Measurements from ENCODE around the gene ADSS1. TPM values are rescaled to one million over a fixed set of nuclear protein-coding genes. Genes with fewer than 3 reads are reported as not detected.
"Not testable (repeated sequence)": the region's sequence is repeated elsewhere in the genome, so short reads cannot be mapped to it uniquely, and the experiment has no call there.

ADSS1 gene
- total RNA-seq, 1 experiment from 2014 or later = 10.0 TPM

DNA sequence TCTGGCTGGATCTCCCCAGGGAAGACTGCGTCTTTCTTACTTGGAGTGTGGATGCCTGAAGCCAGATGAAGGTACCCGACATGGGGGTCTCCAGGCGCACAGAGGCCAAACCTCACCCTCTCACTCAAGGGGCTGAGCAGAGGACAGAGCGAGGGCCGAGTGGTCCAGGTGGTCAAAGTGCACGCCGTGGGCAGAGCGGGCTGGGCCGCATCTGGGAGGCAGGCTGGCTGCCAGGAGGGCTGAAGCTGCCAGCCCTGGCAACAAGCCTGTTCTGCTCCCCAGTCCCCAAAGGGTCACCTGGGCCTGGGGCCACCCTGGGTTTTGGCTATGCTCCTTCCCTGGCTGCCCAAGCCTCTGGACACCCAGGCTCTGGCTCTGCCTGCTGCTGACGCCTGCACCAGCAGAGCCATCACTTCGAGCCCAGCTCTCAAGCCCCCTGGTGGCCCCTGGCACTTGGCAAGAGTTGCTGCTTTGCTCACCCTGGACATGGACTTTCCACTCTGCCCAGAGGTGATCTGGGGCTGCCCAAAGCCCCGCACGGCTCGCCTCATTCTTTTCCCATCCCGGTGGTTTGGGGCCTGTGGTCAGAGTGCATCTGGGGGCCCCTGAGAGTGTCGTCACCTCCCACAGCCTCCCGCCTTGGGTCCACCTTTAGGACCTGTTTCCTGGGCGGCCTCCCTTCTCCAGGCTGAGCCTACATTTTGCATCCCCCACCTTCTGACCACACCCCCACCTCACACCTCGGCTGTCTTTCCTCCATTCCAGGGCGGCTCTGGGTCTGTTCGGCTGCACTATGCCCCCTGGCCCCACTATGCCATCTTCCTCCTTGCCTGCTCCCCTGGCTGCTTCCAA lies 2.8 kb downstream of the ADSS1 start (continued):
- TF ChIP-seq, protein P1, sequence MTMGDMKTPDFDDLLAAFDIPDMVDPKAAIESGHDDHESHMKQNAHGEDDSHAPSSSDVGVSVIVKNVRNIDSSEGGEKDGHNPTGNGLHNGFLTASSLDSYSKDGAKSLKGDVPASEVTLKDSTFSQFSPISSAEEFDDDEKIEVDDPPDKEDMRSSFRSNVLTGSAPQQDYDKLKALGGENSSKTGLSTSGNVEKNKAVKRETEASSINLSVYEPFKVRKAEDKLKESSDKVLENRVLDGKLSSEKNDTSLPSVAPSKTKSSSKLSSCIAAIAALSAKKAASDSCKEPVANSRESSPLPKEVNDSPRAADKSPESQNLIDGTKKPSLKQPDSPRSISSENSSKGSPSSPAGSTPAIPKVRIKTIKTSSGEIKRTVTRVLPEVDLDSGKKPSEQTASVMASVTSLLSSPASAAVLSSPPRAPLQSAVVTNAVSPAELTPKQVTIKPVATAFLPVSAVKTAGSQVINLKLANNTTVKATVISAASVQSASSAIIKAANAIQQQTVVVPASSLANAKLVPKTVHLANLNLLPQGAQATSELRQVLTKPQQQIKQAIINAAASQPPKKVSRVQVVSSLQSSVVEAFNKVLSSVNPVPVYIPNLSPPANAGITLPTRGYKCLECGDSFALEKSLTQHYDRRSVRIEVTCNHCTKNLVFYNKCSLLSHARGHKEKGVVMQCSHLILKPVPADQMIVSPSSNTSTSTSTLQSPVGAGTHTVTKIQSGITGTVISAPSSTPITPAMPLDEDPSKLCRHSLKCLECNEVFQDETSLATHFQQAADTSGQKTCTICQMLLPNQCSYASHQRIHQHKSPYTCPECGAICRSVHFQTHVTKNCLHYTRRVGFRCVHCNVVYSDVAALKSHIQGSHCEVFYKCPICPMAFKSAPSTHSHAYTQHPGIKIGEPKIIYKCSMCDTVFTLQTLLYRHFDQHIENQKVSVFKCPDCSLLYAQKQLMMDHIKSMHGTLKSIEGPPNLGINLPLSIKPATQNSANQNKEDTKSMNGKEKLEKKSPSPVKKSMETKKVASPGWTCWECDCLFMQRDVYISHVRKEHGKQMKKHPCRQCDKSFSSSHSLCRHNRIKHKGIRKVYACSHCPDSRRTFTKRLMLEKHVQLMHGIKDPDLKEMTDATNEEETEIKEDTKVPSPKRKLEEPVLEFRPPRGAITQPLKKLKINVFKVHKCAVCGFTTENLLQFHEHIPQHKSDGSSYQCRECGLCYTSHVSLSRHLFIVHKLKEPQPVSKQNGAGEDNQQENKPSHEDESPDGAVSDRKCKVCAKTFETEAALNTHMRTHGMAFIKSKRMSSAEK (CRISPR knock-in tag; IDR thresholded peaks at IDR 0.05; ENCODE audit: borderline replicate concordance) = no peak

- CTCF ChIA-PET = interaction anchor here (0.6 to 1.8 kb wide), 3 partner anchors 8 to 651 kb away, joined by 4 to 9 read pairs (median 4); no protein-coding TSS in a partner anchor
Observed at GRCh38 chr14:104728631-104729030, 4.6 kb downstream of the ADSS1 start.

GRCh38 chr14:104729176-104729834 lies 5.3 kb downstream of the ADSS1 start:
- H3K9me3 Mint-ChIP-seq; H3K27me3 Mint-ChIP-seq (ENCODE audit: low read depth); H3K4me3 Mint-ChIP-seq; H3K4me1 Mint-ChIP-seq; H3K36me3 Mint-ChIP-seq; POLR2A ChIA-PET; DNase-seq (ENCODE audit: low spot score); ATAC-seq: not testable (repeated sequence)
- H3K27ac Mint-ChIP-seq = peak overlapping the region; percentile 32; the same call in 1 of the 2 replicates
- CTCF ChIA-PET = interaction anchor here (1.6 to 1.8 kb wide), 2 partner anchors 8 to 39 kb away, joined by 4 to 9 read pairs; no protein-coding TSS in a partner anchor

More at GRCh38 chr14:104728631-104729030, 4.6 kb downstream of the ADSS1 start:
- ATAC-seq = no peak
- Mint-ChIP-seq H3K9me3 (no peaks in the 10 kb centered on the region), H3K27me3 (ENCODE audit: low read depth) (peaks cover 3% of the 10 kb centered on the region; the same call in 1 of the 2 replicates), H3K27ac (no peak overlapping the region), H3K4me3 (no peak overlapping the region), H3K36me3 (no peaks in the 10 kb centered on the region), H3K4me1 (peaks cover 5% of the 10 kb centered on the region)
- POLR2A ChIA-PET = no interaction called here
- no peak for DNase-seq (ENCODE audit: low spot score)
- no peak for TF ChIP-seq ZNF396 (CRISPR knock-in tag; IDR thresholded peaks at IDR 0.05; ENCODE audit: borderline replicate concordance)

- H3K4me1 Mint-ChIP-seq = peaks cover 5% of the 10 kb centered on the region
- peaks cover 3% of the 10 kb centered on the region; the same call in 1 of the 2 replicates for H3K27me3 Mint-ChIP-seq (ENCODE audit: low read depth)
- ATAC-seq (no peak), DNase-seq (ENCODE audit: low spot score) (no peak)
- ChIA-PET CTCF (no interaction called here), POLR2A (no interaction called here)
- no peaks in the 10 kb centered on the region for H3K36me3 Mint-ChIP-seq
- H3K9me3 Mint-ChIP-seq = no peaks in the 10 kb centered on the region
- no peak overlapping the region for H3K4me3 Mint-ChIP-seq
- TF ChIP-seq JAZF1 (CRISPR knock-in tag; IDR thresholded peaks at IDR 0.05) (no peak), ETV6 (CRISPR knock-in tag; IDR thresholded peaks at IDR 0.05) (no peak), E2F5 (CRISPR knock-in tag; IDR thresholded peaks at IDR 0.05) (no peak), NFATC4 (CRISPR knock-in tag; IDR thresholded peaks at IDR 0.05) (no peak), OVOL2 (CRISPR knock-in tag; IDR thresholded peaks at IDR 0.05; ENCODE audit: borderline replicate concordance) (no peak), ZNF425 (CRISPR knock-in tag; conservative IDR thresholded peaks at IDR 0.05) (no peak), ZNF396 (CRISPR knock-in tag; IDR thresholded peaks at IDR 0.05; ENCODE audit: borderline replicate concordance) (no peak), CBFB (CRISPR knock-in tag; IDR thresholded peaks at IDR 0.05; ENCODE audit: low read depth) (no peak)
- TF ChIP-seq, protein P2, sequence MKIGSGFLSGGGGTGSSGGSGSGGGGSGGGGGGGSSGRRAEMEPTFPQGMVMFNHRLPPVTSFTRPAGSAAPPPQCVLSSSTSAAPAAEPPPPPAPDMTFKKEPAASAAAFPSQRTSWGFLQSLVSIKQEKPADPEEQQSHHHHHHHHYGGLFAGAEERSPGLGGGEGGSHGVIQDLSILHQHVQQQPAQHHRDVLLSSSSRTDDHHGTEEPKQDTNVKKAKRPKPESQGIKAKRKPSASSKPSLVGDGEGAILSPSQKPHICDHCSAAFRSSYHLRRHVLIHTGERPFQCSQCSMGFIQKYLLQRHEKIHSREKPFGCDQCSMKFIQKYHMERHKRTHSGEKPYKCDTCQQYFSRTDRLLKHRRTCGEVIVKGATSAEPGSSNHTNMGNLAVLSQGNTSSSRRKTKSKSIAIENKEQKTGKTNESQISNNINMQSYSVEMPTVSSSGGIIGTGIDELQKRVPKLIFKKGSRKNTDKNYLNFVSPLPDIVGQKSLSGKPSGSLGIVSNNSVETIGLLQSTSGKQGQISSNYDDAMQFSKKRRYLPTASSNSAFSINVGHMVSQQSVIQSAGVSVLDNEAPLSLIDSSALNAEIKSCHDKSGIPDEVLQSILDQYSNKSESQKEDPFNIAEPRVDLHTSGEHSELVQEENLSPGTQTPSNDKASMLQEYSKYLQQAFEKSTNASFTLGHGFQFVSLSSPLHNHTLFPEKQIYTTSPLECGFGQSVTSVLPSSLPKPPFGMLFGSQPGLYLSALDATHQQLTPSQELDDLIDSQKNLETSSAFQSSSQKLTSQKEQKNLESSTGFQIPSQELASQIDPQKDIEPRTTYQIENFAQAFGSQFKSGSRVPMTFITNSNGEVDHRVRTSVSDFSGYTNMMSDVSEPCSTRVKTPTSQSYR (CRISPR knock-in tag; IDR thresholded peaks at IDR 0.05) = no peak
- TF ChIP-seq, protein P3, sequence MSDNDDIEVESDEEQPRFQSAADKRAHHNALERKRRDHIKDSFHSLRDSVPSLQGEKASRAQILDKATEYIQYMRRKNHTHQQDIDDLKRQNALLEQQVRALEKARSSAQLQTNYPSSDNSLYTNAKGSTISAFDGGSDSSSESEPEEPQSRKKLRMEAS (CRISPR knock-in tag; IDR thresholded peaks at IDR 0.05) = no peak
- TF ChIP-seq, protein P4, sequence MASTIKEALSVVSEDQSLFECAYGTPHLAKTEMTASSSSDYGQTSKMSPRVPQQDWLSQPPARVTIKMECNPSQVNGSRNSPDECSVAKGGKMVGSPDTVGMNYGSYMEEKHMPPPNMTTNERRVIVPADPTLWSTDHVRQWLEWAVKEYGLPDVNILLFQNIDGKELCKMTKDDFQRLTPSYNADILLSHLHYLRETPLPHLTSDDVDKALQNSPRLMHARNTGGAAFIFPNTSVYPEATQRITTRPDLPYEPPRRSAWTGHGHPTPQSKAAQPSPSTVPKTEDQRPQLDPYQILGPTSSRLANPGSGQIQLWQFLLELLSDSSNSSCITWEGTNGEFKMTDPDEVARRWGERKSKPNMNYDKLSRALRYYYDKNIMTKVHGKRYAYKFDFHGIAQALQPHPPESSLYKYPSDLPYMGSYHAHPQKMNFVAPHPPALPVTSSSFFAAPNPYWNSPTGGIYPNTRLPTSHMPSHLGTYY (CRISPR knock-in tag; IDR thresholded peaks at IDR 0.05) = no peak
- TF ChIP-seq, protein P5, sequence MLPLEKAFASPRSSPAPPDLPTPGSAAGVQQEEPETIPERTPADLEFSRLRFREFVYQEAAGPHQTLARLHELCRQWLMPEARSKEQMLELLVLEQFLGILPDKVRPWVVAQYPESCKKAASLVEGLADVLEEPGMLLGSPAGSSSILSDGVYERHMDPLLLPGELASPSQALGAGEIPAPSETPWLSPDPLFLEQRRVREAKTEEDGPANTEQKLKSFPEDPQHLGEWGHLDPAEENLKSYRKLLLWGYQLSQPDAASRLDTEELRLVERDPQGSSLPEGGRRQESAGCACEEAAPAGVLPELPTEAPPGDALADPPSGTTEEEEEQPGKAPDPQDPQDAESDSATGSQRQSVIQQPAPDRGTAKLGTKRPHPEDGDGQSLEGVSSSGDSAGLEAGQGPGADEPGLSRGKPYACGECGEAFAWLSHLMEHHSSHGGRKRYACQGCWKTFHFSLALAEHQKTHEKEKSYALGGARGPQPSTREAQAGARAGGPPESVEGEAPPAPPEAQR (CRISPR knock-in tag; IDR thresholded peaks at IDR 0.05) = no peak
- H3K27ac Mint-ChIP-seq = no peak overlapping the region
Observed at GRCh38 chr14:104729835-104730181, 5.8 kb downstream of the ADSS1 start.
